BLaER1 (cell line): ENCODE measurements around the gene NCAPH2.

Experiments used
- H3K27ac ChIP-seq: shearing (Covaris generic); formaldehyde crosslinking; 2 replicates; pipeline ENCODE4 v1.8.1; 2022
- H3K27me3 ChIP-seq: shearing (Covaris generic); formaldehyde crosslinking; 2 replicates; pipeline ENCODE4 v1.8.1; 2022
- H3K36me3 ChIP-seq: shearing (Covaris generic); formaldehyde crosslinking; 2 replicates; pipeline ENCODE4 v1.8.1; 2022
- H3K4me1 ChIP-seq: shearing (Covaris generic); formaldehyde crosslinking; 2 replicates; pipeline ENCODE4 v1.8.1; 2022
- H3K4me2 ChIP-seq: shearing (Covaris generic); formaldehyde crosslinking; 2 replicates; pipeline ENCODE4 v1.8.1; 2022
- H3K4me3 ChIP-seq: shearing (Covaris generic); formaldehyde crosslinking; 2 replicates; pipeline ENCODE4 v1.8.1; 2022
- H3K9ac ChIP-seq: shearing (Covaris generic); formaldehyde crosslinking; 2 replicates; pipeline ENCODE4 v1.8.1; 2022
- H3K9me3 ChIP-seq: shearing (Covaris generic); formaldehyde crosslinking; 2 replicates; pipeline ENCODE4 v1.8.1; 2022
- H4K20me1 ChIP-seq: shearing (Covaris generic); formaldehyde crosslinking; 2 replicates; pipeline ENCODE4 v1.8.1; 2022
- Cebpa-rat ChIP-seq: shearing (Covaris generic); IDR thresholded peaks from 2 replicates; pipeline ENCODE4 v1.8.1; 2022

Gene NCAPH2

DNA sequence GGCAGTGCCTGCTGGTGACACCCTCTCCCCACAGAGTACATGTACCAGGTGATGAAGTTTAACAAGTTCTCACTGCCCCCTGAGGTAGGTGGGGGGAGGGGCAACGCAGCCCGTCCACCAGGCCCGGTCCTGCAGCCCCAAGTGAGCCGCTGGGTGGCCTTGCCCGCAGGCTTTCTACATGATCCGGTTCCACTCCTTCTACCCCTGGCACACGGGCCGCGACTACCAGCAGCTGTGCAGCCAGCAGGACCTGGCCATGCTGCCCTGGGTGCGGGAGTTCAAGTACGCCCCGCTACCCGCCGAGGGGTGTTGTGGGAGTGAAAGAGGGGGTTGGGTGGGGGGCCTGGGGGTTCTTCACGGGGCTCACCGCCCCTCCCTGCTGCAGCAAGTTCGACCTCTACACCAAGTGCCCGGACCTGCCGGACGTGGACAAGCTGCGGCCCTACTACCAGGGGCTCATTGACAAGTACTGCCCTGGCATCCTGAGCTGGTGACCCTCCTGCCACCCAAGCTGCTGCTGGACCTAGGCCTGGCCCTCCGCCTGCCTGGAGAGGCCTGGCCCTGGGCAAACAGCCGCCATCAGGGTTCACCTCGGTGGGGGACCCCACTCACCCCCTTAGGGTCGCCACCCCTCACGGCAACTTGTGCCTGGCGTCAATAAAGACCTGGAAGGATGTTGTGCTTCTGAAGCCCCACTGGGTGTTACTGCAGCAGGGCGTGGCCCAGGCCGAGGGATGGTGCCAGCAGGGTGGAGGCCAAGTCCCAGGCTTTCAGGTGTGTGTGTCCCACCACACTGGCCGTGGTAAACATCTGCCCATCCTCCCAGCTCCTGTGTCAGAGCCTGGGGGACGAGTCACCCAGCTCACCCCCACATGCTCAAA lies 18.4 kb upstream of the NCAPH2 start:
- peak overlapping the region; percentile 82 for H3K4me2 ChIP-seq
- H3K27ac ChIP-seq: no peak overlapping the region
- no peak overlapping the region for H3K4me3 ChIP-seq
- no peaks in the 10 kb centered on the region for H3K36me3 ChIP-seq
- H3K9ac ChIP-seq: no peak overlapping the region
- no peaks in the 10 kb centered on the region for H3K9me3 ChIP-seq
- H4K20me1 ChIP-seq: peaks cover under 1% of the 10 kb centered on the region; the same call in 1 of the 2 replicates
- H3K4me1 ChIP-seq: peaks cover 62% of the 10 kb centered on the region
- TF ChIP-seq Cebpa-rat: no peak
- H3K27me3 ChIP-seq: no peaks in the 10 kb centered on the region

DNA sequence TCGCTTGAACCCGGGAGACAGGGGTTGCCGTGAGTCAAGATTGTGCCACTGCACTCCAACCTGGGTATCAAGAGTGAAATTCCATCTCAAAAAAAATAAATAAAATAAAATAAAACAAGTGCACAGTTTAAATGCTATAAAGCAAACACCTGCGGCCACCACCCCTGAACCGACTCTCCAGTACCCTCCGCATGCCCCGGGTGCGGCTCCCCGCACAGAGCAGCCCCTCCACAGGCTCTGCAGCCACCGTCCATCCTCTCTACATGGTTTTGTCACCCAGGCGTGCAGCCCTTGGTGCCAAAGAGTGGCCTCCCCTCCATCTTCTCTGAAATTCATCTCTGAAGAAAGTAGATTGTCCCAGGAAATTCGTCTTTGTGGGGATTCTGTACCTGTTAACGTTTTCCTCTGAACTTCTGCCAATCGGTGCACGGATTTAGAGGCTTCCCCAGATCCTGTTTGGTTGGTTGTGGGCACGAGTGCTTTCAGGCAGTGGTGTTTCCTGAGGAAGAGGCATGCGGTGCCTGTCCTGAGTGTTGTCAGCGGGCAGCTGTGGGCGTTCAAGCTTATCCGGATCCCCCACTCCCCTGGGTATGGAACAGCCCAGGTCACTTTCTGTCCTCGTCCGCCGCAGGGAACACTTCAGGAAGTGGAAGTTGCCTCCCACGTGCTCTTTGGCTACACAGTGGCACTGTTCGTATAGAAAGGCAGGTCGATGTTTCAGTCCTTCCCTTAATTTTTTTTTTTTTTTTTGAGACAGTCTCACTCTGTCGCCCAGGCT lies 17.3 kb upstream of the NCAPH2 start:
- peaks cover 55% of the 10 kb centered on the region for H3K4me1 ChIP-seq
- no peak for TF ChIP-seq Cebpa-rat

DNA sequence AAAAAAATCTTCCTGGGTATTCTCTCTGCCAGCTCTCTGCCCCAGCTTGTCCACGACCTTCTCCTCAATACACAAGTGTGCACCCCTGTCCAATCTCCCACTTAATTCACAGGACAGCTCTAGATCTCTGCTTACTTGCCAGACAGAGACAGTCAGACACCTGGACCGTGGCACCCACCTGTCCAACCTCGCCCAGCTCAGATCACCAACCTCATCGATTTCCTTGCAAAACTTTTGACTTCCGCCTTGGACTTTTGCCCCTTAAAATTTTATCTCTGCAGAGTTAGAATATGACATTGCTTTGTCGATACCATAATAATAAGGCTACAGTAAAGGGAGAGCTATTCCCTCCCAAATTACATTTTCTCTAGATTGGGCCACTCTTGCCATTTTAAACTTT lies 10.9 kb upstream of the NCAPH2 start:
- no peaks in the 10 kb centered on the region for H3K27me3 ChIP-seq
- H3K36me3 ChIP-seq: peaks cover 4% of the 10 kb centered on the region
- no peak overlapping the region for H3K4me3 ChIP-seq
- no peak for TF ChIP-seq Cebpa-rat
- H3K9me3 ChIP-seq: no peaks in the 10 kb centered on the region
- peaks cover 43% of the 10 kb centered on the region for H3K4me1 ChIP-seq
- H3K27ac ChIP-seq: no peak overlapping the region
- H3K9ac ChIP-seq: no peak overlapping the region
- H4K20me1 ChIP-seq: no peaks in the 10 kb centered on the region
- H3K4me2 ChIP-seq: no peak overlapping the region

More for the DNA sequence above, 17.3 kb upstream of the NCAPH2 start:
- peak overlapping the region; percentile 48; the same call in 1 of the 2 replicates for H3K27ac ChIP-seq
- H3K4me3 ChIP-seq: peak overlapping the region; percentile 19; the same call in 1 of the 2 replicates
- peak overlapping the region; percentile 19; the same call in 1 of the 2 replicates for H3K9ac ChIP-seq
- no peaks in the 10 kb centered on the region for H4K20me1 ChIP-seq
- no peaks in the 10 kb centered on the region for H3K27me3 ChIP-seq
- no peaks in the 10 kb centered on the region for H3K9me3 ChIP-seq
- H3K36me3 ChIP-seq: no peaks in the 10 kb centered on the region
- peak overlapping the region; percentile 82 for H3K4me2 ChIP-seq

DNA sequence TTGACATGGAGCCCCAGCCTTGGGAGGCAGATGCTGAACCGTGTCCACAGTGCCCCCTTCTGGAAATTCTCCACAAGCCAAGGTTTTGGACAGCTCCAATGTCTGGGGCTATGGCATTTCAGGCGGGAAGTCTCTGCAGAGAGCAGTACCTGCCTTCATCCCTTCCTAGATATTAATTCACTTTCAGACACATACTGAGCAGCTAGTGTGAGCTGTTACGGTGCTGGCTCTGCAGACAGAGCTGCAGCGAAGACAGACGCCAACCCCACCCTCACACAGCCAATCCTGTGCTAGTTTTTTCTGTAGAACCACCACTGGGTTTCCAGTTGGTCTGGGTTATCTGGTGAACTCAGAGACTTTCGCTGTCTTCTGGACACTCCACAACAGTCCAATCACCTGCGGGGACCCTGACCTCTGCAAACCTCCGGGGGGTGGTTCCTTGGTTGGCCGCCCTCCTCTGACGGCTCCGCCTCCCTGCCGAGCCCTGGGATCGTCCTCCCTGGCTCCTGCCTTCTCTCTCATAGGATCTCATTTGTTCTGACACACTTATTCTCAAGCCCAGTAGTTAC lies 9.6 kb upstream of the NCAPH2 start:
- H3K27ac ChIP-seq: no peak overlapping the region
- H3K27me3 ChIP-seq: no peaks in the 10 kb centered on the region
- H4K20me1 ChIP-seq: peaks cover 13% of the 10 kb centered on the region; the same call in 1 of the 2 replicates

DNA sequence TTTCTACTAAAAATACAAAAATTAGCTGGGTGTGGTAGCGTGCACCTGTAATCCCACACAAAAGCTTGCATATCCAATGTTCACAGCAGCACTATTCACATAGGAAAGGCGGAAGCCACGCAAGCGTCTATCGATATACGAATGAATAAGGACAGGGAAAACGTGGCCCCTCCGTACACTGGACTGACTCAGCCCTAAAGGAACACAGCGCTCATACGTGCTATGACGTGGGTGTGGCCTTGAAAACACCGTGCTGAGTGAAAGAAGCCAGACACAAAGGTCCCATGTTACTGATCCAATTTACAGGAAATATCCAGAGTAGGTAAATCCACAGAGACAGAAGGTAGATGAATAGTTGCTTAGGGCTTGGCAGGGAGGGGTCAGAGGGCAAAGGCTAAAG lies 7.6 kb upstream of the NCAPH2 start:
- H3K4me2 ChIP-seq: no peak overlapping the region
- H4K20me1 ChIP-seq: peaks cover 22% of the 10 kb centered on the region
- peaks cover 28% of the 10 kb centered on the region for H3K36me3 ChIP-seq
- H3K9ac ChIP-seq: no peak overlapping the region
- no peak overlapping the region for H3K4me3 ChIP-seq
- H3K4me1 ChIP-seq: peaks cover 60% of the 10 kb centered on the region
- no peaks in the 10 kb centered on the region for H3K27me3 ChIP-seq
- TF ChIP-seq Cebpa-rat: no peak
- H3K27ac ChIP-seq: no peak overlapping the region
- no peaks in the 10 kb centered on the region for H3K9me3 ChIP-seq

More for the DNA sequence above, 9.6 kb upstream of the NCAPH2 start:
- Histone ChIP-seq H3K36me3 (peaks cover 17% of the 10 kb centered on the region), H3K4me2 (peak overlapping the region; percentile 73), H3K4me3 (no peak overlapping the region), H3K9me3 (no peaks in the 10 kb centered on the region), H3K9ac (peak overlapping the region; percentile 40; the same call in 1 of the 2 replicates), H3K4me1 (peaks cover 52% of the 10 kb centered on the region)
- no peak for TF ChIP-seq Cebpa-rat

DNA sequence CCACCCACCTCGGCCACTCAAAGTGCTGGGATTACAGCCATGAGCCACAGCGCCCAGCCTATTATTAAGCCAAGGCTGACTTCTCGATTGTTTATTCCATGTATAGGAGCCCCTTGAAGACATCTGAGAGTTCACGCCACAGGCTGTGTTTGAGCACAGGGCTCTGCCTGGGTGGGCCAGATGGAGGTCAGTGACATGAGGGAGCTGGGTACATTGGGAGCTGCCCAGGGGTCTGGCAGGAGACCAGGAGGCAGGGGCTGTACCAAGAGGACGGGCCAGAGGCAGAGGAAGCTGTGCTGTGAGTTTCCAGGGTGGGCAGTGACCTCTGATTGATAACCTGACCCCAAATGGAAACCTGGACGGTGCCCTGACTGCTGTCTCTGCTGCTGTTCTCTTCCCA lies 5.9 kb upstream of the NCAPH2 start:
- Histone ChIP-seq H3K9me3 (no peaks in the 10 kb centered on the region), H3K27ac (no peak overlapping the region), H3K4me2 (no peak overlapping the region), H3K36me3 (peaks cover 35% of the 10 kb centered on the region), H3K27me3 (no peaks in the 10 kb centered on the region), H4K20me1 (peaks cover 38% of the 10 kb centered on the region), H3K4me3 (no peak overlapping the region), H3K4me1 (peaks cover 60% of the 10 kb centered on the region), H3K9ac (no peak overlapping the region; the same call in 1 of the 2 replicates)
- no peak for TF ChIP-seq Cebpa-rat

DNA sequence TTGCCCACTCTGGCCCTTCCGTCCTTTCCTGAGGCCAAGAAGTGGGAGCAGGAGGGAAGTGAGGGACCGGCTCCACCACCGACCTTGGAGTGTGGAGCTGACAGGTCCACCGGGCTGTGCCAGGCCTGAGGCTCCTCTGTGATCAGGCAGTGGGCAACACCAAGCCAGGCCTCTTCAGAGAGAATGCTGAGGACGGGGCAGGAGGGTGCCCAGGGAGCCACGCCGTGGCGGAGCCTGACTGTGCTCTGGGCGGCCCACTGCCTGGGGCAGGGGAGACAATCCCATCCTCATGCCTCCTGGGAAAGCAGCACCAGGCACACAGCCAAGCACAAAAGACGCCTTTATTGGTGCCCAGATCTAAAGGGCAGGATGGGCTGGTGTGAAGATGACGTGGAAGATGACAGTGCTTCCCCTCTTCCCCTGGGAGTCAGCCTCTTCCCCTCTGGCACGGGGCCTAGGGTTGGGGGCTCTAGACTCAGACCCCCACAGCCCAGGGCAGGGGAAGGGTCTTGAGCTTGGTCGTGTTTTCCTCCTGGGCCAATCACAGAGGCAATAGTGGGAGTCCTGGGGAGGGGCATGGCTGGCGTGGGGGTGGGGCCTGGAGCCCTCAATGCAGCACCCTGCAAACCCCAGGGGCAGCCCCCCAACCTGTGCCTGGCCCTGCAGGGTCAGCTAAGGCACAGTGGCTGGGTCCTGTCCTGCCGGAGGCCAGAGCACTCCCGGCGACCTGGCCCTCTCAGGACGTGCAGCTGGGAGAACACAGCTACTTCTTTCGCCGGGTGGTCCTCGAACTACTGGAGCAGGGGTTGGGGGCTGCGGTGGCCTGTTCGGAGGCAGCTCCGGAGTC lies 5.2 kb upstream of the NCAPH2 start:
- H3K4me2 ChIP-seq: no peak overlapping the region
- no peak overlapping the region for H3K4me3 ChIP-seq
- H3K9ac ChIP-seq: no peak overlapping the region; the same call in 1 of the 2 replicates
- no peaks in the 10 kb centered on the region for H3K27me3 ChIP-seq
- H3K36me3 ChIP-seq: peaks cover 35% of the 10 kb centered on the region
- H3K4me1 ChIP-seq: peaks cover 54% of the 10 kb centered on the region
- peaks cover 39% of the 10 kb centered on the region for H4K20me1 ChIP-seq
- no peaks in the 10 kb centered on the region for H3K9me3 ChIP-seq
- TF ChIP-seq Cebpa-rat: no peak
- H3K27ac ChIP-seq: peak overlapping the region; percentile 22; the same call in 1 of the 2 replicates

DNA sequence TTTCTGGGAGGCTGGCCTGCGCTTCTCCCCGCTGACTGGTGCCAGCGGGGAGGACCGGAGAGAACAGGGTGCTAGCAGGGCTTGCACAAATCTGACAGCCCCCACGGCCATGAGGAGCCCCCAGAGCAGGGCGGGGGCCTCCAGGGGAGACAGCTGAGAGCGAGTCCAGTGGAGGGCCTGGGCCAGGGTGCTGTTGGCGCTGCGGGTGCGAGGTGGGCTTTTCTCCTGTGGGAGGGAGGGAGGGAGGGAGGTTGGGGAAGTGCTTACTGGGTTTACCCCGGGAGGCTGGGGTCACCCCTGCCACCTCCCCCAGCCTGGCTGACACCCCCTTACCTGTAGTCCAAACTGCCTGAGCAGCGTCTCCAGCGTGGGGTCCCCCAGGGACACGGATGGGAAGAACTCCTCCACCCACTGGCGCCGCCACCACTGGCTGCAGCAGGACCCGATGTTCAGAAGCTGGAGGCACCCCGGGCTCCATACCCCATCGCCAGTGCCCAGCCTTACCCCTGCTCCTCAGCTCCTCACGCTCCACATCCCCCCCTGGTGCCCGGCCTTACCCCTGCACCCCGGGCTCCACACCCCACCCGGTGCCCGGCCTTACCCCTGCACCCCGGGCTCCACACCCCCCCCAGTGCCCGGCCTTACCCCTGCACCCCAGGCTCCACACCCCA lies 4.4 kb upstream of the NCAPH2 start:
- no peak for TF ChIP-seq Cebpa-rat
- H3K4me1 ChIP-seq: peaks cover 48% of the 10 kb centered on the region
- peaks cover 35% of the 10 kb centered on the region for H3K36me3 ChIP-seq
- no peak overlapping the region for H3K9ac ChIP-seq
- H4K20me1 ChIP-seq: peaks cover 40% of the 10 kb centered on the region
- H3K27ac ChIP-seq: no peak overlapping the region
- no peak overlapping the region for H3K4me2 ChIP-seq
- no peaks in the 10 kb centered on the region for H3K9me3 ChIP-seq
- H3K4me3 ChIP-seq: no peak overlapping the region
- H3K27me3 ChIP-seq: no peaks in the 10 kb centered on the region
